ENCODE data around the gene GLIS2.
A peak's percentile ranks its signal among the peaks of the same experiment; 100 is the strongest.
"Not testable (repeated sequence)": the region's sequence is repeated elsewhere in the genome, so short reads cannot be mapped to it uniquely, and the experiment has no call there.

The GLIS2 gene

DNA sequence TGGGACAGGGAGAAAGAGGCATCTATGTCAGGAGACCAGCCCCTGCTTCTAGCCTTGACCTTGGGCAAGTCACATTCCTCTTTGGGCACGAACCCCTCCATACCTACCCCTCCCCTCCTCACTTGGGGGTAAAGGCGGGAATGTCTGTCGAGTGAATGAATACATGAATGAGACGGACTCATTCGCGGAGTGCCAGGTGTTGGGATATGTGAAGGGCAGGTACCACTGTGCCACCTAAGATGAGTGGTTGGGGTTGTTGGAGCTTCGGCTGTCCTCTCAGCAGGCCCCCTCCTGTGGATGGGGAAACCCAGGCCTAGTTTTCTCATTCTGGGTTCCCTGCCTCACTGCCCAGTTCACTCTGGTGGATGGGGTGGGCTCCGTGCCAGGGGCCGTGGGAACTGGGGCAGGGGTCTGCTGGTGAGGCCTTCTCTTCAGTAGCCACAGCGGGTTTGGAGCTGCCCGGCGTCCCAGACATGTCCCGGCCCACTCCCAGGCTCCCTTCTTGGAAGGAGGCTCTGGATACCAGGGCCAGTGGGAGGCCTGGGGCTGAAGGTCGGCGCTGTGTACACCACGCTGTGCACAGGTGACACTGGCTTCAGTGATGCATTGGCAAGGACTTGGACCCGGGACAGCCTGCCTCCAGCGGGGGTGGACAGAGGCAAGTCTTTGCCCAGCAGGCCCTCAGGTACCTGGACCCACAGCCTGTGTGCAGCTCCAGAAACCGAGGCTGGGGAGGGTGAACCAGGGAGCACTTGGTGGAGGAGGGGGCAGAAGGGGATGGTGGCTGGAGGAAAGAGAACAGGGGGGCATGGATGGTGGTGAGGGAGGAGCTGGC, 5.6 kb downstream of the GLIS2 start:
- no peak for DNase-seq

DNA sequence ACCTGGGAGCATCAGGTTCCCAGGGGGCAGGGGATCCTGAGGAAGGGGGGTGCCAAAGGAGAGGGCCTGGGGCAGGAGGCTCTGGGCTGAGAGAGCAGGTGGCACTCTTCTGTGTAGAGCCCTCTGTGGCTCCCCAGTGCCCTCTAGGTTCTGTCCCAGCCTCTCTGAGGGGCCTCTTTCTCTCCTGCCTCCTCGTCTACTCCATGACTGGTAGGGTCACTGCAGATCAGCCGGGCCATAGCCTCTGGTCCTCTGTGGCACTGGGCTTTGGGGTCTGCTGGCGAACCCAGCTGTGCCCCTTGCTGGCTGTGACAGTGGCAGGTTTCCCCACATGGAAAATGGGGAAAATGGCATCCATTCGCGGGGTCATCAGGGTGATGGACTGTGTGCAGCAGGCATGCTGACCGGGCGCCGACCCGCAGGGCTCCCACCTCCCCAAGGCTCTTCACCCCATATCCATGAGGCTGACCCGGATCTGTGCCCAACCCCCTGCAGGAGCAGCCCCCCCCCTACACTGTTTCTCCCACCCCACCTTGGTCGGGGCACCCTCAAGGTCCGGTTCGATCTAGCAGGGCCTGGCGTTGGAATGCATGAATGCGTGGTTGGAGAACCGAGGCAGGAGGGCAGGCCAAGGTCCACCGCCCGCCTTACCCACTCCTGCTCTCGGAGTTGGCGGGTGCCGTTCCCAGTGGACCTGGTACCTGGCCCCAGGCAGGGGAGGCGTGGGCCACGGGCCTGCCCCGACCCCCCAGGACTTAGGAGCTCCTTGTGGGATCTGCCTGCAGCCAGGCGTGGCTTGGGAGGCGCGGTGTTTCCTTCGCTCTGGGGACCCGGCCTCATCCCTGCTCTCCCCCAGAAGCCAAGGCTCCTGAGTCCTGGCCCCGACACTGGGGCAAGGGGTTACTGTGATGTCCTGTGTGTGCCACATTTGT, 6.5 kb downstream of the GLIS2 start:
- DNase-seq = no peak

DNA sequence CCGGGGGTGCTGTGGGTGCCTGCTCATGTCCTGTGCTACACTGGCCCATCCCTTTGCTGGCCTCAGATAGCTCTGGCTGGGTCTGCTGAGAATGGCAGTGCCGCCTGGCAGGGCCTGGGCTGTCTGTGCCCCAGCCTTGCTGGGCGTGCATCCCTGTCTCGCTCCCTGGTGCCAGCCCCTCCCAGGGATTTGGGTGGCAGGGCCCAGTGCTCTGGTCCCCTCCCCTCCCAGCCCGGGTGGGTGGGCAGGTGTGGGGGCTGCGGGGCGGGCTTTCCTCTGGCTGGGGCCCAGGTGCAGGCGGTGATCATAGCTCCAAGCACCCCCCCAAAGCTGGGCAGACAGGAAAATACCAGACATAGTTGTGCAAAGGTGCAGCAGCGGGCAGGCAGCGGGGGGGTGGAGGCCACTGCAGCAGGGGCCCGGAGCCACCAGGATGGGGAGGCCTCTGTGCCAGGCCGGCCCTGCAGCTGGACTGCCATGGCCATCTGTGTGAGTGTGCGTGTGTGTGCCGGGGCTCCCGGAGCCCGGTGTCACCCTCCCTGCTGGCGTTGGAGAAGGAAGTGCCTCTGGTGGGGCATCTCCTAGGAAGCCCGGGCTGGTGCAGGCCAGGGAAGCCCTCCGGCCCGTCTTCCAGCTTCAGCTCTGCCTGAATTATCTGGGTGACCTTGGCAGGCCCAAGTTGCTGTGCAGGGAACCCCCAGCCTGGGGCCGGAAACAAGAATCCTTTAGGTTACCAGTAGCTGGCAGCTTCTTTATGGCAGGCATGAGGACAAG, 7.4 kb downstream of the GLIS2 start:
- no peak for DNase-seq

DNA sequence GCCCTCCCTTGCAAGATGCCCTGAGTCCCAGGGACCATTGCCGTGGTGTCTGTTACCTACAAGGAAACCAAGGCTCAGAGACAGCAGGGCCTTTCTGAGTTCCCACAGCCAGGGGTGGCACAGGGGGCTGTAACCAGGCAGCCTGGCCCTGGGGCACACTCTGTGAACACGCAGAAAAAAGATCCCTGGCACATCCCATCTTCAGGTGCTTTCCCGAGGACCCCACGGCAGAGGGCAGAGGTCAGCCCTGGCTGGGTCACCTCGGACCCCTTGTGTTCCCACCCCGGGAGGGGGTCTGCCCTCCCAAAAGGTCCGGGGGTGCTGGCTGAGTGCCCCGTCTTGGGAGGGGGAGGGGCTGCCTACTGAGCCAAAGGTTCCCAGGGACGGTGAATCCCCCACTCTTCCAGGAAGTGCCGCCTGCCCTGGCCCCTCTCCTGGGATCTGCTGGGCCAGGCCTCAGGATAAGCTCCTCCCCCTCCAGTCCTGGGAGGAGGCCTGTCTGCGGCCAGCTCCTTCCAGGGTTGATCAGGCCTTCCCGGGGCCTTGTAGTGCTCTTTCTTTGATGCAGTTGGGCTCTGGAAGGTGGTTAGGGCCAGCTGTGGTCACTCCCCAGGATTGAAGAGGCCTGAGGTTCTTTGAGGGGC, 8.1 kb downstream of the GLIS2 start:
- no peak for DNase-seq

DNA sequence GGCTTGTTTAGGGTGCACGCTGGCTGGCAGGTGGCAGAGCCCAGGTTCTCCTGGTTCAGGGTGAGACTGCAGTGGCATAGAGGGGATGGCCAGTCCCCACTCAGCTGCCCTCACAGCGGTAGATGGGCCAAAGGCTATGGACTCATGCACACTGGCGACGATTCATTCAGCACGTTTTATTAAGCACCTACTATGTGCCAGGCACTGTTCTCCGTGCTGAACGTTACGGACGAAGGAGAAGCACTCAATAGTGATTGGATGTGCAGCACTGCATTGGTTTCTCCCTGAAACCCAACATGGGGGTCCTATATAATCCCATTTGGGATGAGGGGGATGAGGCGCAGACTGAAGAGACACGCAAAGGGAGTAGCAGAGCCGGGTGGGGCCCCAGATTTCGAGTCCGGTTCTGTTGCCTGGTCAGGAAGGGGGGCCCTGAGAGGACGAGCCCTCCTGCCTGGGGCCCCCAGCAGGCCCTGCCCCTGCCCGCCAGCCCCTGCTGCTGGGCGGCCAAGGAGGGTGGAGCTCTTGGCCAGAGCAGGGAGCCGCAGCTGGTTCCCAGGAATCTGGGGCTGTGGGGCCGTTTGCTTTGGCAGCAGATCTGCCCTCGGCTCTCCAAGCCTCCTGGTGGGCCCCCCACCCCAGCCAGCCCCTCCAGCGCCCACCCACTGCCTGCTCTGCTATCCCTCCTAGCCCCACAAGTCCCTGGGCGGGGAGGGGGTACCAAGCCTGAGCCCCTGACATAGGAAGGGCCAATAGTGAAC, 8.8 kb downstream of the GLIS2 start:
- DNase-seq = no peak

DNA sequence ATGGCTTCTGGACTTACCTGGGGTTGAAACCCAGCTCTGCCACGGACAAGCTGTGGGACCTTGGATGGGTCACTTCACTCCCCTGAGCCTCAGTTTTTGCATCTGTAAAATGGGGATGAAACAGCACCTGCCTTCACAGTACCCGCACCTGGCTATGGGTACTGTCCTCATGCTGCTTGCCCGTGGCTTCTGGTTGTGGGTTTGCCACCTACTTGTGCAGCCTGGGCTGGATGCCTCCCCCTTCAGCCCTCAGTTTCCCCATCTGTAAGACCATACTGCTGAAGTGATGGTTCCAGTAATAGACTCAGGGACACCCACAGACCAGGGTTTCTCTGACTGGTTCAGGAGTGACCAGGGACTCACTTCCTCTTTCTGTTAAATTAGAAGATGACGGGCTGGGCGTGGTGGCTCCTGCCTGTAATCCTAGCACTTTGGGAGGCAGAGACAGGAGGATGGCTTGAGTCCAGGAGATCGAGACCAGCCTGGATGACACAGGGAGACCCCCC, 9.4 kb downstream of the GLIS2 start:
- DNase-seq = no peak

DNA sequence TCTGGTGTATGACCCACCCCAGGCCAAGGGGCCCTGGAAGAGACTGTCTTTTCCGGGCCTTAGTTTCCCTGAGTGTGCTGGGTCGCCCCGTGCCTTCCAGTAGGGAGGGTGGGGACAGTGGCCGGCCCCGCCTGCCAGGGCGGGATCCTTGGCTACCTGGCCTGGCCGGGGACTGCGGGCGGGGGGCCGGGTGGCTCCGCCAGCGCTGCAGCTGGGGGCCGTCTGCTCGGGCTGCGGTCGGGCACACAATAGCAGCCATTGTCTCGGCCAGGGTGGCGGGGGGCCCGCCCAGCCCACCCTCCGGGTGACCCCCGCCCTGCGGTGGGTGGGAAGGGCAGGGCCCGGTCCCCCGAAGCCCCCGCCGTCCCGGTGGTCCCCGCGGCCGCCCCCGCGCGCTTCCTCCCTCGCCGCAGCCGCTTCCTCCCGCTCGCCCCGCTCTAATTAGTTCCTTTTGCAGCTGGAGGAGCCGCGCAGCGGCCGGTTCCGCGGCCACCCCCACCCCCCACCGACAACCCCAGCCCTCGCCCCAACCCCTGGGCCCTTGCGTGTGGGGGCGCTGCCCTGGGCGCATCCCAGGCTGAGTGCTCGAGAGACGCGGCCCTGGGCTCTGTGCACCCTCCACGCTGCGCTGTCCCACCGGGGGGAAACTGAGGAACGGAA, 11.6 kb downstream of the GLIS2 start:
- no peak for DNase-seq

DNA sequence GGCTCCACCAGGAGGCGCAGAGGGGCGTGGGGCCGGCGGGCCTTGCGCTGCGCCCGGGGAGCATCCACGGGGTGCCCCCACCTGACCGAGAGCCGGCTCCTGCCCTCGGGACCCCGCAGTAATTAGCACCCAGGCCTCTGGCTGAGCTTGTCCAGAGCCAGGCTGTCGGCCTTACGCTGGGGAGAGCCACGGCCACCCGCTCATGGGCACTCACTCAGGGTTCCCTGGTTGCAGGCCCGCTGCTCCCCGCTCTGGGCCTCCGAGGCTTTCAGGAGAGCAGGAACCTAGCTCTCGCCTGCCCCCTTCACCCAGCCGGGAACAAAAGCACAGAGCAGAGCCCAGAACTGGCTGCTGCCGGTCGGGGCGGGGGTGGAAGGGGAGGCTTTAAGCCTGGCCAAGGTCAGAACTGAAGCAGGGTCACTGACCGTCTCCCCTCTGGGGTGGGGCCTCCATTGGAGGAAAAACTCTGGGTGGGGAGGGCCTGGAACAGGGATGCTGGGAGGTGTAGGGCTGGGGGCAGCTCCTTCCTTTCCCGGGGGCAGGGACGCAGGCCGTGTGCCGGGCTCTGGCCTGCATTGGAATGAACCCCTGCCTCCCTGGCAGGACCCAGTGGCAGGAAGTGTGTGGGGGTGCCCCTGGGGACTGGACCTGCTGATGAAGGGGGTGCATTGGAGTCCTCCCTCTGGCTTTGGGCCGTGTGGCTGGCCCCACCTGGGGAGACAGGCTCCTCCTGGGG, 12.3 kb downstream of the GLIS2 start:
- peak; percentile 65 for DNase-seq

DNA sequence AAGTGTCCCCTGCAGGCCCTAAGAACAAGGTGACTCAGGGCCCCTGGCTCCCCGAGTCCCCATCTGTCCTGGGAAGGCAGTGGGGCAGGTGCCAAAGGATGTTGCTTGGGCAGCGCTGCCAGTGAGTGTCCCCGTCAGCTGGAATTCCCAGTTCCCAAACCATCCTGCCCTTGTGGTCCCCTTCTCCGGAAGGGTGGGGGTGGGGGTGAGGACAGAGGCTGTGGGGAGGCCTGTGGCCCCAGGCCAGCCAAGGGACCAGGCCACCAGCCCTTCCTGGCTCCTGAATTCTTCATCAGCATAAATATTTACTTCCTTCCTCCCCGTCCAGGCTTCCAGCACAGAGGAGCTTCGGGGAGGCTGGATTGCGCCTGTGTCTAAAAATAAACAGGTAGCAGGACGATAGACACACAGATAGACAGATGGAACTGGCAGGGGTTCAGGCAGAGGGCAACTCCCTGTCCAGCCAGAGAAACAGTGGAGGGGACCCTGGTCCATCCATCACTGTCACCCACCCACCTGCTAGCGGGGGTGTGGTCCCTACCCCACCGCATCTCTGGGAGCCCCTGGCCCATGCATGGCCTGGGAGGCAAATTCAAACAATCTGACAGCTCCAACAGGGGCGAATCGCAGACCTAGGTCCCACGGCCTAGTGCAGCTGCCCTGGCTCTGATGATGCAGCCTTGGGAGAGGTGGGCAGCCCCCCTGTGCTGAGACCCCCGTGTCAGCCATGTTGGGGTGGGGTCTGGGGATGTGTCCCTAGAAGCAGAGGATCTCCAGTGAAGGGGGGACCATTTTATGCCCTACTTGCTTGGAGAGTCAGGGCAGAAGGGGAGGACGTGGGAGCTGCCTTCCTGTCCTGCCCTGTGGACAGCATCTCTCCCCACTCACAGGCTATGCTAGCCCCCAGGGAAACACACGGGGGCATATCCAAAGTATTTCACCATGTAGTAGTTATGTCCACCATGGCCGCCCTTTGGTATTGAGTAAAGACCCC, 13.2 kb downstream of the GLIS2 start:
- DNase-seq = no peak

DNA sequence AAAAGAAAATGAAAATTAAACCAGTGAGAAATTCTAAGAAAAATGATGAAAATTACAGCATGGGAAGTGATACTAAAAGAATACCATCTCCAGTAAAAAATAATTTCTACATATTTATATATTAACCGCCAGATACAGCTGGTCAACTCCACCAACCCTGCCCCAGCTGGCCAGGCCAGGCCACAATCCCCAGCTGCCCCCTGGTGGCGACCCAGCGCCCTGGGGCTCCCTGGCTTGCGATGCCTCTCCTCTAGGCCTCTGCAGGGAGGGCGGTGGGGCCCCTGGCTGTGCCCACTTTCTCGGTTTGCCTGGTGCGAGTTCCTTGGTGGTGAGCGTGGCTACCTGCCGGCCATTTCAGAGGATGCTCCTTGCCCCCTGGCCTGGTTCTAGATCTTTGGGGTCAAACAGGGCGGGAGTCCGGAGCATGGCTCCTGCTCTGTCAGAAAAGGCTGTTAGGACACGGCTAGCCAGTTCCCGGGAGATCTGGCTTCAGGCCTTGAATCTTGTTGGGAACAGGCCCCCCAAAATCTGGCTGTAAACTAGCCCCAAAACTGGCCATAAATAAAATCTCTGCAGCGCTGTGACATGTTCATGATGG, 14.5 kb downstream of the GLIS2 start:
- peak; percentile 76 for DNase-seq

DNA sequence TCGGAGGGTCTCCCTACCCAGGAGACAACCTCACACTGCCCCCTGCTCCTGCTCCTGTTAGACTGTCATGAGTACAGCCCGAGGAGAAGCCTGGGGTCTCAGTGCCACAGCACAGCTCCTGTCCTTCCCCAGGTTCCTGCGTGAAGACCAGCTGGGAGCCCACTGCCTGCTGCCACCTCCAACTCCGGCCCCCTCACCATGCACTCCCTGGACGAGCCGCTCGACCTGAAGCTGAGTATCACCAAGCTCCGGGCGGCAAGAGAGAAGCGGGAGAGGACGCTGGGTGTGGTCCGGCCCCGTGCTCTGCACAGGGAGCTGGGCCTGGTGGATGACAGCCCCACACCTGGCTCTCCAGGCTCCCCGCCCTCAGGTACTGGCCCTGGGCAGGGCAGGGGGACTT, 16.2 kb downstream of the GLIS2 start:
- DNase-seq = no peak

DNA sequence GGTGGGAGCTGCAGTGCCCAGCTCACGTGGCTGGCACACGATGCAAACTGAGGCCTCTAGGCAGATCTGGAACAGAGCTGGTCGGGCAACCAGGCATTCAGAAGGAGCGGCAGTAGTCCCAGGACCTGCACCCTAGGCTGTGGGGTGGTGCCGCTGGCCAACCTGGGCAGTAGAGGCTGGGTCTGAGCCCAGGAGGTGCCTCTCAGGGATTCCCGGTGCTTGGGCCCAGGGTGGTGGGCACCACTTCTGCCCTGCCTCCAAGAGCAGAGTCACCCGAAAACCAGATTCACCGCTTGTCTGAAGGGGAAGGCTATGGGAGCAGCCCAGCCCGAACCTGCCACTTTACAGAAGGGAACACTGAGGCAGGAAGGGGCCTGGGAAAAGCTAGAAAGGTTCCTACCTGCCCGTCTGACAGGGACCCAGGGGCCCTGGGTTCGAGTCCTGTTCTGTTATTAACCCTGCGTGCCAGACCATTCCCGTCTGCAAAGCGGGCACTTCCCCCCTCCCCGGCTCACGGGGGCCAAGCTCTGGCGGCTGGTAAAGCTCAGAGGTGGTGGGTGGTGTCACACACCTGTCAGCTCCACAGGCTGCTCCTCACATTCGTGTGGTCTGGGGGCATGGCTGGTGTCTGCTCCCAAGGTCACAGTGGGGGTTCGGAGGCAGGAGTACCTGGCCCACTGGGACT, 16.9 kb downstream of the GLIS2 start:
- DNase-seq = no peak

DNA sequence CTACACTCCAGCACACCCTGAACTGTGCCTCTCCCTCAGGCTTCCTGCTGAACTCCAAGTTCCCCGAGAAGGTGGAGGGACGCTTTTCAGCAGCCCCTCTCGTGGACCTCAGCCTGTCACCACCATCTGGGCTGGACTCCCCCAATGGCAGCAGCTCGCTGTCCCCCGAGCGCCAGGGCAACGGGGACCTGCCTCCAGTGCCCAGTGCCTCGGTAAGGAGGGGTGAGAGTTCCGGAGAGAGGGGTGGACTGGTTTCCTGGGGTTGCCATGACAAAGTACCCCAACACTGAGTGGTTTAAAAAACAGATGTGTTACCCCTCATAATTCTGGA, 17.4 kb downstream of the GLIS2 start:
- DNase-seq = no peak

DNA sequence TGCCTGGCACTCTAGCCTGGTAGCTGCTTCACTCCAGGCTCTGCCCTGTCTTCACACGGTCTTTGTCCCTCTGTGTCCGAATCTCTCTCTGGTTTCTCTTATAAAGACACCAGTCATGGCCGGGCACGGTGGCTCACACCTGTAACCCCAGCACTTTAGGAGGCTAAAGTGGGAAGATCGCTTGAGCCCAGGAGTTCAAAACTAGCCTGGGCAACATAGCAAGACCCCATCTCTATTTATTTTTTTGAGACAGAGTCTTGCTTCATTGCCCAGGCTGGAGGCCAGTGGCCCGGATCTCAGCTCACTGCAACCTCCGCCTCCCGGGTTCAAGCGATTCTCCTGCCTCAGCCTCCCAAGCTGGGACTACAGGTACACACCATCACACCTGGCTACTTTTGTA, 17.8 kb downstream of the GLIS2 start:
- DNase-seq = not testable (repeated sequence)

DNA sequence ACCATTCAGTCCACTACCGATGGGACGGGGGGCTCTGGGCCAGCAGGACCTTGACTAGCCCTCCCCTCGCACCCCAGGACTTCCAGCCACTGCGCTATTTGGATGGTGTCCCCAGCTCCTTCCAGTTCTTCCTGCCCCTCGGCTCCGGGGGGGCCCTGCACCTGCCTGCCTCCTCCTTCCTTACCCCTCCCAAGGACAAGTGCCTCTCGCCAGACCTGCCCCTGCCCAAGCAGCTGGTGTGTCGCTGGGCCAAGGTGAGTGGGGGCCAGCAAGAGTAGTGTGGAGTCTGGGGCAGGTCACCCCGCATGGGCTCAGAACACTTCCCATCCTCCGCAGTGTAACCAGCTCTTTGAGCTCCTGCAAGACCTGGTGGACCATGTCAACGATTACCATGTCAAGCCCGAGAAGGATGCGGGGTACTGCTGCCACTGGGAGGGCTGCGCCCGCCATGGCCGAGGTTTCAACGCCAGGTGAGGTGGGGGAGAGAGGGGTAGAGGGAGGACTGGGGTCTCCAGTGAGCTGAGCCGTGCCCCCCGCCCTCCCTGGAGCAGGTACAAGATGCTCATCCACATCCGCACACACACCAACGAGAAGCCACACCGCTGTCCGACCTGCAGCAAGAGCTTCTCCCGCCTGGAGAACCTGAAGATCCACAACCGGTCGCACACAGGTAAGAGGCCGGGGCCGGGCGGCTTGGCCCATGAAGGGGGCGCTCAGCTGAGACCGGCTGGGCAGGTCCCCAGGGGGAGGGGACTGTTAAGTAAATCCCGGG, 19.0 kb downstream of the GLIS2 start:
- no peak for DNase-seq

DNA sequence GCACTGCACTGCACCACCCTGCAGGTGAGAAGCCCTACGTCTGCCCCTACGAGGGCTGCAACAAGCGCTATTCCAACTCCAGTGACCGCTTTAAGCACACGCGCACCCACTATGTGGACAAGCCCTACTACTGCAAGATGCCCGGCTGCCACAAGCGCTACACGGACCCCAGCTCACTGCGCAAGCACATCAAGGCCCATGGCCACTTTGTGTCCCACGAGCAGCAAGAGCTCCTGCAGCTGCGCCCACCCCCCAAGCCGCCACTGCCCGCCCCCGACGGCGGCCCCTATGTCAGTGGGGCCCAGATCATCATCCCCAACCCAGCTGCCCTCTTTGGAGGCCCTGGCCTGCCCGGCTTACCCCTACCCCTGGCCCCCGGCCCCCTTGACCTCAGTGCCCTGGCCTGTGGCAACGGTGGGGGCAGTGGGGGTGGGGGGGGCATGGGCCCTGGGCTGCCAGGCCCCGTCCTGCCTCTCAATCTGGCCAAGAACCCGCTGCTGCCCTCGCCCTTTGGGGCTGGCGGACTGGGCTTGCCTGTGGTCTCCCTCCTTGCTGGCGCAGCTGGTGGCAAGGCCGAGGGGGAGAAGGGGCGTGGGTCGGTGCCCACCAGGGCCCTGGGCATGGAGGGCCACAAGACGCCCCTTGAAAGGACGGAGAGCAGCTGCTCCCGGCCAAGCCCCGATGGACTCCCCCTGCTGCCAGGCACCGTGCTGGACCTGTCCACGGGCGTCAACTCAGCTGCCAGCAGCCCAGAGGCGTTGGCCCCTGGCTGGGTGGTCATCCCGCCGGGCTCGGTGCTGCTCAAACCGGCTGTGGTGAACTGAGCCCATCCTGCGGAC, 21.1 kb downstream of the GLIS2 start:
- DNase-seq = no peak

Data from stimulated activated CD4-positive, alpha-beta T cell treated with anti-CD3 and anti-CD28 coated beads, Interleukin-4, amount 100 ng/mL, for 24 hours (primary cell).